Head of caudate nucleus (tissue), 42 donors: ENCODE results near the gene PKMYT1.
"Not testable (repeated sequence)": the region's sequence is repeated elsewhere in the genome, so short reads cannot be mapped to it uniquely, and the experiment has no call there.

Experiments used
- DNase-seq, 42 donors: peaks; one replicate each; pipeline versions ENCODE4 v3.0.0 to v3.0.0-alpha.2; 2020 to 2021; ENCODE audit warnings: mixed read lengths in 7 of 42
- intact Hi-C: fragments of 100-400 bp; cut with DNase I; formaldehyde crosslinking; loops from one replicate; pipeline ENCODE4 v1.15.0; 2022

The PKMYT1 gene

DNA sequence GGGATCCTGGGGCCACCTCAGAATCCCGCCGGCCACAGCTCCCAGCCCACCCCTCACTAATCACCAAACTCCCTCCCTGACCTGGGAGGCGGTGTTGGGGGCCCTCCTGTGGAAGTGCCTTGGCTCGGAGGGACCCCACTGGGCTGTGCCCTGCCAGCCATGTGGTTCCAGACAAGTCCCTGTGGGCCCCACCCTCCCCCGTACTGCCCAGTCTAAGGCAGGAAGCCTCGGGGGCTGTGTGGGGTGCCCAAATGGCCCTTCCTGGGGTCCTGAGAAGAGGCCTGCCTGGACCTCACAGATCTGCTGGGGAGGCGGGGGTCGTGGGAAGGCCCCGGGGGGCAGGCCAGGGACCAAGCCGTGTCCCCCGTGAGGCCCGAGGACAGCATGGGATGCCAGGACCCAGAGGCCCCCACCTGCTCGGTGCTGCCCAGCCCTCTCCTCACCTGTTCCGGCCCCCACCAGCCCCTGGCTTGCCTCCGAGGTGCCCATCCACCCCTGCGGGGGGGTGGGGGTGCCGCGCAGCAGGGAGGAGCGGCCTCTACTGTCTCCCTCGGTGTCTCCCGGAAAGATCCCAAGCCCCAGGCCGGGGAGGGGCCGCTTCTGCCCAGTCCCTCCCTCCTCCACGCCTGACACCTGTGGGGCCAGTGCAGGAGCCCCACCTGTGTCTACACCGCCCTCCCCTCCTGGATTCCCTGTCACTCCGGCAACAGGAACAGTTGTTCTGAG is 25.4 kb downstream of the PKMYT1 start:
- intact Hi-C loops: no loop called here
- no peak for DNase-seq

DNA sequence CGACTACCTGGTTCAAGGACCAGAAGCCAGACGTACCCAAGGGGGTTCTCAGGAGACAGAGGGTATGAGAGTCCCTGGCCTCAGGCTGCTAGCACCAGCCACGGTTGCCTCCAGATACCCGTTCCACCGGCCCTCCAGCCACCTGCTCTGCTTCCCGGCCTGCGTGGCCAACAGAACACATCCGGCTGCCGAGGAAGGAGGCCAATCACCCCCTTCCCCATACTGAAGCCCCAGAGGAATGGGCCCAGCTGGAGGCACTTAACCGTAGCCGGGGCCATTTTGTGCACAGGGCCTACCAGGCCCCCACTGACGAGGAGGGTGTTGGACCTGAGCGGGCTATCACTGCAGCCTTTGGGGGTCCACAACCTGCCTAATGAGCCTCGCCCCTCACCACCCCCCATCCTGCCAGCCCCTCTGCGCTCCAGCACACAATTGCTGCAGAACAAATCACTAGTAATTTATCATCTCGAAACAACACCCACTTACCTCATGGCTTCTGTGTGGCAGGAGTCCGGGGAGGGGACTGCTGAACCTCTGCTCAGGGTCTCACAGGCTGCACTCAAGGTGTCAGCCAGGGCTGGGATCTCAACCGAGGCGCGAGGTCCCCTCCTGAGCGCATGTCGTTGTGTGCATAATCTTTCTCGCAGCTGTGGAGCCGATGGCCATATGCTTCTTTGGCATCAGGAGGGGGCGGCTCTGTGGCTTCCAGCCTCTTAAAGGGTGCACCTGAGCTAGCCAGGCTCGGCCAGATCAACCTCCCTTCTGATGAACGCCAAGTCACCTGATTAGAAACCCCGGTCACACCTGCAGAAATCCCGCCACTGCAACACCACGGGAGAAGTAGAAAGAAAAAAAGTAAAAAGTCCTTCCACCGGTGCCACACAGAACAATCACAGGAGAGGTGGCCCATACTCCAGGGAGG is 26.3 kb downstream of the PKMYT1 start:
- intact Hi-C loops: no loop called here
- no peak for DNase-seq

DNA sequence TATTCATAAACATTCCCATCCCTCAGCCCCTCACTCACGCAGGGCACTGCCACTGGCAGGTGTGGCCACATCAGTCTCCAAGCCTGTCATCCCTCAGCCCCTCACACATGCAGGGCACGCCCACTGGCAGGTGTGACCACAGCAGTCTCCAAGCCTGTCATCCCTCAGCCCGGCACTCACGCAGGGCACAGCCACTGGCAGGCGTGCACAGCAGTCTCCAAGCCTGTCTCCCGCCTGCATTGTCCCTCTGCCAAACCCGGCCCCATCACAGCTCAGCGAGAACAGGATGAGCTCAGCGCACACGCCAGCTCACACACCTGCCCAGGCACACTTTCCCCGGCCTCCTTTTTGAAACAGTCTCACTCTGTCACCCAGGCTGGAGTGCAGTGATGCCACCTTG is 27.6 kb downstream of the PKMYT1 start:
- intact Hi-C loops: no loop called here
- no peak for DNase-seq

DNA sequence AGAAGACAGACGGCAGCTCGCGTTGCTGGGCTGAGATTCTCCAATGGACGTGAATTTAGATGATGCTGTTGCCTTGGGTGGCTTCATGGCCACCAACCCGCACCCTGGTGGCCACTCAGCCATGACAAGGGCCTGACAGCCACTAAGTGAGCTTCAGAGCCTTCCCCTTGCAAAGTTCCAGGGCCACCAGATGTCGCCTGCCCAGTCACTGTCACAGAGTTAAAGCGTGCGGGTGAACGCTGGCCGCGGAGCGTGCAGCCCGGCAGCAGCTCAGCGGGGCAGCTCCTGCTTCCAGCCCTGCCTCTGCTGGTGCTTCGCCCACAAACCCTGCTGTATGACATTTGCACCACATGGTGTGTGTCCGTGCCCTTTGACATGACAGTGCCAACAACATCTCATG is 29.5 kb downstream of the PKMYT1 start:
- intact Hi-C loops: no loop called here
- DNase-seq: no peak

- intact Hi-C loops: no loop called here
- DNase-seq: no peak
These were observed 29.9 kb downstream of the PKMYT1 start for GRCh38 chr16:2950353-2950724.

GRCh38 chr16:2949705-2950352 is 30.4 kb downstream of the PKMYT1 start:
- intact Hi-C loops: no loop called here
- DNase-seq: no peak

DNA sequence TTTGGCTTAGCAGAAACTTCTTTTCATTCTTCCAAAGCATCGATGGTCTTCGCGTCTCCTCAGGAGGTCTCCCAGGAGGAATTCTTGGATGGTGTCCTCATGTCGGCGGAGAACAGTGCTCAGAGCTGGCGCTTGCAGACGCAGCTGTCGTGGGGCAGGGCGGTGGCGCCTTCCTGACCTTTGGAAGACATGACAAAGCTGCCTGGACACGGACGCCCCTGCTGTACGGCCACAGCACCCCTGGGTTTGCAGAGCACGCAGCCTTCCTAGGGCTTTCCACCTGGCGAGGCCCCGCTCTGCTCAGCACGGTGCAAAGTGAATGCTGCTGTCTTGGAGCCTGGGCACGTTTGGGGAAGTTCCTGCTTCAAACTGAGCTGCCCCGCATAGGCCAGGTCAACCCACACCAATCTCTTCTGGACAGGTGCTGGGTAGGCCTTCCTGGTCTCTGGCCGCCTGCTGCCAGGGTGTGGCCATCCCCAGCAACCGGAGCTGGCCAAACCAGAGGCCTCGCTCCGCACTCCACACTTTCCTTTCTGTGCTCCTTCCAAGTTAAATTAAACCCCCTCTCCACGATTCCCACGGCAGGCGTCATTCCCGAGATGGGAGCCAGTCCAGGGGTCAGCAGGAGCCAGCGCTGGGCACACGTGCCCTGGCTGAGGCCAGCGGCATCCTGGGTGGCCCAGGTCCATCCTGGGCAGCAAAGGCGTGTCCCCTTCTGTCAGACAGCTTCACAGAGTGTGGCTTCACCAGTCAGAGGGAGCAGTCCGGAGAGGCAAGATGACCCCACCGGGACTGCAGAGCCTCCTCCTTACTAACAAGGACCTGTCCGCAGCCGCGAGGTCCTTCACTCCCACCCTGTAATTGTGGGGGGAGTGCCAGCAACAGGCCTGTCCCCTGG is 31.2 kb downstream of the PKMYT1 start:
- intact Hi-C loops: no loop called here
- no peak for DNase-seq

- no peak for DNase-seq
- intact Hi-C loops: no loop called here
These were observed 33.6 kb downstream of the PKMYT1 start for GRCh38 chr16:2946649-2947048.

DNA sequence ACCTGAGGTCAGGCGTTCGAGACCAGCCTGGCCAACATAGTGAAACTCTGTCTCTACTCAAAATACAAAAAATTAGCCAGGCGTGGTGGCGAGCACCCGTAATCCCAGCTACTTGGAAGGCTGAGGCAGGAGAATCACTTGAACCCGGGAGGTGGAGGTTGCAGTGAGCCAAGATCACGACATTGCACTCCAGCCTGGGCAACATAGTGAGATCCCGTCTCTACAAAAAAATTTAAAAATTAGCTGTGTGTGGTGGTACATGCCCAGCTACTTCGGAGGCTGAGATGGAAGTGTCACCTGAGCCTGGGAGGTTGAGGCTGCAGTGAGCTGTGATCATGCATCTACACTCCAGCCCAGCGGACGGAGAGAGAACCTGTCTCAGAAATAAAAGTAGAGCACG is 36.5 kb downstream of the PKMYT1 start:
- intact Hi-C loops, DNase-seq: not testable (repeated sequence)

DNA sequence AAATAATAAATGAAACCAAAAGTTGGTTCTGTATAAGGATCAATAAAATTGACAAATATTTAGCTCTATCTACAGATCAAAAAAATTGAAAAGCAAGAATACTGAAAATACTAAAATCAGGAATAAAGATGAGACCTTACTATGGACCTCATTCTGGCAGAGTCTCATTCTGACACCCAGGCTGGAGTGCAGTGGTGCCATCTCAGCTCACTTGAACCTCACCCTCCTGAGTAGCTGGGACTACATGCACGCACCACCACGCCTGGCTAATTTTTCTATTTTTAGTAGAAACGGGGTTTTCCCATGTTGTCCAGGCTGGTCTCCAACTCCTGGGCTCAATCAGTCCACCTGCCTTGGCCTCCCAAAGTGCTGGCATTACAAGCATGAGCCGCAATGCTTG is 38.2 kb downstream of the PKMYT1 start:
- no peak for DNase-seq
- intact Hi-C loops: no loop called here

DNA sequence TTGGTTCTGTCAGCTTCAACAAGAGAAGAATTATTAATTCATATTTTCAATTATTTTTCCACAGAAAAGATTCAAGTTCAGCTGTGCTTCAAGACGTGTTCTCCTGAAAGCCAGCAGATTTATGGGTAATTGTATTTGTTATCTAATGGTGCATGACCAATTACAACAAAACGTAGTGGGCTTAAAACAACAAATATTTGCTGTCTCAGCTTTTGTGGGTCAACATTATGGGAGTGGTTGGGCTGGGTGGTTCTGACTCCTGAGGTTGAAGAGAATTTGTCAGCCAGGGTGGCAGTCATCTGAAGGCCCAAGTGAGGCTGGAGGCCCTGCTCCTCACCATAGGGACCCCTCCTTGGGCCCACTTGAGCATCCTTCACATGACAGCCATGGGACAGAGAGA is 40.3 kb downstream of the PKMYT1 start:
- intact Hi-C loops: no loop called here
- no peak for DNase-seq

GRCh38 chr16:2938206-2938605 is 42.0 kb downstream of the PKMYT1 start:
- intact Hi-C loops: no loop called here
- no peak for DNase-seq

- intact Hi-C loops: no loop called here
- no peak for DNase-seq
These were observed 43.1 kb downstream of the PKMYT1 start for GRCh38 chr16:2937170-2937569.

DNA sequence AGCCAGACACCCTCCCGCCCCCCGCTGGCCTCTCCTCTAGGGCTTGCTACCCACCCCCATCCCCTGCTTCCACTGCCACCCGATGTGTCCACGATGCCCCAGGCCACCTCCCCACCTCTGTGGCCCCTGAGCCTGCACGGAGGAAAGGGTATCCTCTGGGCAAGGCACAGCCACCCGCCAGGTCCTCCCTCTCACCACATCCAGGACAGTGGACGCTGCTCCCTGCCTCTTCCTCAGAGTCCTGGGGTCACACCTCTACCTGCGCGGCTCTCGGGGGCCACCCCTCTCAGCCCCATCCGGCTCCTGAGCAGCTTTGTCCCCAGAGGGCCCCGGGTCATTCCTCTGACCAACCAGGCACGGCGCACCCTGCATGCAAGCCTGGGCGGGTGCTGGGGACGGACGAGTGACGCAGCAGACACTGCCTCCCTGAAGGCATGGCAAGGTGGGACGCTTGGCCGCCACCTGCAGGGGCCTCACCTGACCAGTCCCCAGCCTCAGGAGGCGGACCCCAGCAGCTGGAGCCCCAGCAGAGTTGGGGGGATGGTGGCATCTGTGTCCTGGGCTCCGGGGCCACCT is 43.7 kb downstream of the PKMYT1 start:
- intact Hi-C loops: no loop called here
- no peak for DNase-seq

GRCh38 chr16:2934450-2934849 is 45.8 kb downstream of the PKMYT1 start:
- DNase-seq: no peak
- intact Hi-C loops: no loop called here

GRCh38 chr16:2933701-2934100 is 46.5 kb downstream of the PKMYT1 start:
- intact Hi-C loops: no loop called here
- no peak for DNase-seq

DNA sequence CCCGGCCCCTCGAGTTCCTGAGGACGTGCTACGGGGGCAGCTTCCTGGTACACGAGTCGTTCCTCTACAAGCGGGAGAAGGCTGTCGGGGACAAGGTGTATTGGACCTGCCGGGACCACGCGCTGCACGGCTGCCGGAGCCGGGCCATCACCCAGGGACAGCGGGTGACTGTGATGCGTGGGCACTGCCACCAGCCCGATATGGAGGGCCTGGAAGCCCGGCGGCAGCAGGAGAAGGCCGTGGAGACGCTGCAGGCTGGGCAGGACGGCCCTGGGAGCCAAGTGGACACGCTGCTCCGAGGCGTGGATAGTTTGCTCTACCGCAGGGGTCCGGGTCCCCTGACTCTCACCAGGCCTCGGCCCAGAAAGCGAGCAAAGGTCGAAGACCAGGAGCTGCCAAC is 47.1 kb downstream of the PKMYT1 start:
- intact Hi-C loops: no loop called here
- DNase-seq: no peak

DNA sequence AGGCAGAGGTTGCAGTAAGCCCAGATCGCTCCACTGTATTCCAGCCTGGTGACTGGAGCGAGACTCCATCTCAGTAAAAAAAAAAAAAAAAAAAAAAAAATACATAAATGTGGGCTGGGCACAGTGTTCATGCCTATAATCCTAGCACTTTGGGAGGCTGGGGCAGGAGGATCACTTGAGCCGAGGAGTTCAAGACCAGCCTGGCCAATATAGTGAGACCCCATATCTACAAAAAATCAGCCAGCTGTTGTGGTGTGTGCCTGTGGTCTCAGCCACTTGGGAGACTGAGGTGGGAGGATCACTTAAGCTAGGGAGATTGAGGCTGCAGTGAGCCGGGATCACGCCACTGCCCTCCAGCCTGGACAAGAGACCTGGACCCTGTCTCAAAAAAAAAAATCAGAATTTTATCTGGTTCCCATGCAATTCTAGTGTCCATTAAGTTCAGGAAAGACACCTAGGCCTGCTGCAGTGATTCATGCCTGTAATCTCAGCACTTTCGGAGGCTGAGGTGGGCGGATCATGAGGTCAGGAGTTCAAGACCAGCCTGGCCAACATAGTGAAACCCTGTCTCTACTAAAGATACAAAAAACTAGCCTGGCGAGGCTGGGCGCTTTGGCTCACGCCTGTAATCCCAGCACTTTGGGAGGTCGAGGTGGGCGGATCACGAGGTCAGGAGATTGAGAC is 48.9 kb downstream of the PKMYT1 start:
- DNase-seq, intact Hi-C loops: not testable (repeated sequence)
